Pancreas (tissue), 10 donors: Measurements from ENCODE around the gene CEACAM21. TPM values are rescaled to one million over a fixed set of nuclear protein-coding genes. Genes with fewer than 3 reads are reported as not detected.
A peak's percentile ranks its signal among the peaks of the same experiment; 100 is the strongest.

Source experiments
- ATAC-seq, 4 donors: fragments of 200-7000 bp; cut with Tn5 transposase; one replicate each; pipeline versions ENCODE4 v1.8.0 to v1.9.1; 2020; ENCODE audit warnings: mild to moderate bottlenecking in 4 of 4, moderate library complexity in 4 of 4
- DNase-seq, 6 donors: peaks; one replicate each; pipeline ENCODE4 v3.0.0-alpha.2; 2020
- FAIRE-seq: peaks from 2 replicates; lab custom pipeline; 2012; peaks lifted over from hg19 to GRCh38; lab: Jason Lieb, UNC
- H3K27ac ChIP-seq, 4 donors: fragments of 200-600 bp; sonication (generic); 1 replicate in 3 of 4; 2 replicates in 1 of 4; pipeline versions ENCODE4 v1.5.0 to v1.8.0; 2020
- H3K27me3 ChIP-seq, 4 donors: fragments of 200-600 bp; one replicate each; pipeline ENCODE4 v1.8.0; 2021
- H3K36me3 ChIP-seq, 3 donors: fragments of 200-600 bp; sonication (generic) in 1 of 3; one replicate each; pipeline versions ENCODE4 v1.5.0 to v1.8.0; 2020 to 2021
- H3K4me1 ChIP-seq, 3 donors: fragments of 200-600 bp; one replicate each; pipeline ENCODE4 v1.8.0; 2021
- H3K4me3 ChIP-seq, 4 donors: fragments of 200-600 bp; sonication (generic) in 2 of 4; one replicate each; pipeline versions ENCODE4 v1.5.0 to v1.8.0; 2020 to 2021
- H3K9me3 ChIP-seq, 4 donors: fragments of 200-600 bp; one replicate each; pipeline ENCODE4 v1.8.0; 2021
- WGBS, 2 donors: extraction: QIAGEN DNeasy Blood & Tissue Kit; methylation state at CpG; one replicate each; pipeline ENCODE4 v1.1.7; 2013; 5-methylcytosine and 5-hydroxymethylcytosine counted together
- intact Hi-C, 3 donors: fragments of 100-400 bp; cut with DNase I; formaldehyde crosslinking; loops; one replicate each; pipeline versions ENCODE4 v1.11.1 to v1.14.2; 2022
- polyA plus RNA-seq, 2 donors: library from polyadenylated mRNA; stranded (reverse); fragments of 200-250 nt; gene quantifications; one replicate each; pipeline ENCODE4 v1.2.3, GENCODE V29; 2013
- total RNA-seq, 6 donors: library from RNA; stranded (reverse); fragmentation: NEBNext Ultra II Directional in 4 of 6; extraction: Animal tissue kit (Norgen Biotek cat#: 25700) in 4 of 6; gene quantifications; one replicate each; pipeline versions ENCODE4 v1.2.1 to v1.2.4, GENCODE V29; 2021 to 2023
- TF ChIP-seq, protein P1 (sequence below), 4 donors: fragments of 200-600 bp; sonication (generic) in 3 of 4; IDR thresholded peaks; one replicate each; pipeline versions ENCODE4 v1.5.0 to v1.8.0; 2021; ENCODE audit warnings: antibody characterized with exemption in 4 of 4
- donor health status: healthy with polysubstance abuse.
- donor health status: DM: no; HTN: no; CAD: no; lungs with moderate emphysema.
- donor health status: DM: no; HTN: no; CAD: no.
- donor health status: control.
- donor health status: control.
- donor health status: Bipolar disorder and iron deficiency.
- donor health status: DM: yes; HTN: yes; CAD: no.
- donor health status: DM: no; HTN: no; CAD: no.
- donor health status: DM: no; HTN: no; CAD: no.
- donor health status: DM: yes; HTN: yes; CAD: no.

The CEACAM21 gene
- total and polyA plus RNA-seq, 8 donors: 0.09 to 1.2 (median 0.53) TPM; not detected in 2

DNA sequence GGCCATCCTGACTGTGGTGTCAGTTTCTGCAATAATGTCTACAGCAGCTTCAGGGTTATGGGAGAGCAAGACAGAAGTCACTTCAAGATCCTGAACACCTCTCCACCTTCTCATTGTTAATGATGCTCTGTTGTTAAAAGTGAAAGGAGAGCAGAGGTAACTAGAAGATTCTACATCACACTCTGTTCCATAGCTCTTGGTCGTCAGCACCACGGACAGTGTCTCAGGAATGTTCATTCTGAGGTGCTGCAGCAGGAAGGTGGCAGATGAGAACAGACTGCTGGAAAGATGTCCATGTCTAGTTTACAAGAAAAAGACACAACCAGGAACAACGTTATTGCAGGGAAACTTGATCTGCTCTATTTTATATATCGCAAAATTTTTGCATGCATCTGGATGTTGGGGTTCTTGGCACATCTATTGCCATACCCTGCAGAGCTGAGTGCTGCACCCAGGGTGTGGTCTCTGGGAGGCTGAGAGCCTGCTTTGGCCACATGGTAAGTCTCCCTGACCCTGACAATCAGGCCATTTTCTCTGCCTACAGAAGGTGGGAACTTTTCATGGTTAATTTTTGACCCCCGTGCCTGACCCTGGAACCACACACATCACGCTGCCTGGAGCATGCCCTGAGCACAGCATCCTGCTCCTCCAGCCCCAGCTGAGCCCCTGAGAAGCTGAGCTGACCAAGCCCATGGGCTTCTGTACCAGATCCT is 12.7 kb downstream of the CEACAM21 start:
- no peak for DNase-seq
- H3K36me3 ChIP-seq: no peaks in the 10 kb centered on the region
- intact Hi-C loops: no loop called here
- peak in 2 of 4 donors; percentile 61 to 80 for ATAC-seq
- no peak overlapping the region for H3K27ac ChIP-seq
- FAIRE-seq: no peak
- H3K27me3 ChIP-seq: no peaks in the 10 kb centered on the region
- no peak overlapping the region for H3K4me3 ChIP-seq
- 22 to 24% methylated on average over 6 of the region's 6 CpGs for whole genome bisulfite sequencing, 2 donors
- TF ChIP-seq, protein P1, sequence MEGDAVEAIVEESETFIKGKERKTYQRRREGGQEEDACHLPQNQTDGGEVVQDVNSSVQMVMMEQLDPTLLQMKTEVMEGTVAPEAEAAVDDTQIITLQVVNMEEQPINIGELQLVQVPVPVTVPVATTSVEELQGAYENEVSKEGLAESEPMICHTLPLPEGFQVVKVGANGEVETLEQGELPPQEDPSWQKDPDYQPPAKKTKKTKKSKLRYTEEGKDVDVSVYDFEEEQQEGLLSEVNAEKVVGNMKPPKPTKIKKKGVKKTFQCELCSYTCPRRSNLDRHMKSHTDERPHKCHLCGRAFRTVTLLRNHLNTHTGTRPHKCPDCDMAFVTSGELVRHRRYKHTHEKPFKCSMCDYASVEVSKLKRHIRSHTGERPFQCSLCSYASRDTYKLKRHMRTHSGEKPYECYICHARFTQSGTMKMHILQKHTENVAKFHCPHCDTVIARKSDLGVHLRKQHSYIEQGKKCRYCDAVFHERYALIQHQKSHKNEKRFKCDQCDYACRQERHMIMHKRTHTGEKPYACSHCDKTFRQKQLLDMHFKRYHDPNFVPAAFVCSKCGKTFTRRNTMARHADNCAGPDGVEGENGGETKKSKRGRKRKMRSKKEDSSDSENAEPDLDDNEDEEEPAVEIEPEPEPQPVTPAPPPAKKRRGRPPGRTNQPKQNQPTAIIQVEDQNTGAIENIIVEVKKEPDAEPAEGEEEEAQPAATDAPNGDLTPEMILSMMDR (IDR thresholded peaks at IDR 0.05): no peak
- no peaks in the 10 kb centered on the region for H3K4me1 ChIP-seq
- no peaks in the 10 kb centered on the region for H3K9me3 ChIP-seq

DNA sequence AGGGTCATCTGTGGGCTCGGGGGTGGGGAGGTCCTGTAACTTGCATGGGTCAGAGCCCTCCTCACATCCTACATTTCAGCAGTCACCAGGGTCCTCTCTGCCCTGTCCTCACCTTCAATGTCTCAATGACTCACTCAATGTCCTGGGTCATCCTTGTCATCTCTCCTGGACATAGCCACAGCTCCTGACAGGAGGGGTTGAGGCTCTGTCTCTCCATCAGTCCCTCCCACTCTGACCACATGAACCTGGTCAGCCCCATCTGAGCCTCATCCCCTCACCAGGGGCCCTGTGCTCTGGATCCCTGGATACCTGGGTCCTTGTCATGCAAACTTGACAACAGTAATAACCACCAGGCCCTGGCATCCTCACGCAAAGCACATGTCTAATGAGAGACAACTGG is 13.4 kb downstream of the CEACAM21 start:
- TF ChIP-seq, protein P1 (IDR thresholded peaks at IDR 0.05): no peak
- ATAC-seq (no peak), DNase-seq (no peak)

DNA sequence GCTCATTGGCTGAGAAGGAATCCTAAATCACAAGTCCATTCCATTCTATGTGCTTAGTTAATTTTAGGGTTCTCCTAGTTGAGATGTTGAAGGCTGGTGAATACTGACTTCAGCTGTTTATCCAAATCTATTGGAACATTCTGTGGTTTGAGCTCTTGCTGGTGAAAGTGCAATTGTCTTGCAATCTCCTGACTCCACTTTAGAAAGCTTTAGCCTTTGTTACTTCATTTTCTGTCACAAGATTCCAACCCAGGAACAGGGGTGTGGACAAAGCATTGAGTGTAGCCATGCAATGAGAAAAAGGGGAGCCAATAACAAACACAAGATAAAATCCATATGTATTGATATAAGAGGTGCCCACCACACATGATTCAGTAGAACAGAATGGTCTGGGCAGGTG is 15.0 kb downstream of the CEACAM21 start:
- H3K9me3 ChIP-seq: no peaks in the 10 kb centered on the region
- no peaks in the 10 kb centered on the region for H3K36me3 ChIP-seq
- DNase-seq (no peak), FAIRE-seq (no peak), ATAC-seq (no peak)
- H3K27me3 ChIP-seq: no peaks in the 10 kb centered on the region
- TF ChIP-seq, protein P1 (IDR thresholded peaks at IDR 0.05): no peak
- no peaks in the 10 kb centered on the region for H3K4me1 ChIP-seq
- H3K27ac ChIP-seq: no peak overlapping the region
- no peak overlapping the region for H3K4me3 ChIP-seq
- intact Hi-C loops: no loop called here

More for the DNA sequence above, 13.4 kb downstream of the CEACAM21 start:
- FAIRE-seq: no peak
- no peaks in the 10 kb centered on the region for H3K9me3 ChIP-seq
- intact Hi-C loops: no loop called here
- H3K4me3 ChIP-seq: no peak overlapping the region
- WGBS, 2 donors: 25 to 31% methylated on average over 2 of the region's 2 CpGs
- no peaks in the 10 kb centered on the region for H3K36me3 ChIP-seq
- no peaks in the 10 kb centered on the region for H3K4me1 ChIP-seq
- H3K27ac ChIP-seq: no peak overlapping the region
- H3K27me3 ChIP-seq: no peaks in the 10 kb centered on the region

DNA sequence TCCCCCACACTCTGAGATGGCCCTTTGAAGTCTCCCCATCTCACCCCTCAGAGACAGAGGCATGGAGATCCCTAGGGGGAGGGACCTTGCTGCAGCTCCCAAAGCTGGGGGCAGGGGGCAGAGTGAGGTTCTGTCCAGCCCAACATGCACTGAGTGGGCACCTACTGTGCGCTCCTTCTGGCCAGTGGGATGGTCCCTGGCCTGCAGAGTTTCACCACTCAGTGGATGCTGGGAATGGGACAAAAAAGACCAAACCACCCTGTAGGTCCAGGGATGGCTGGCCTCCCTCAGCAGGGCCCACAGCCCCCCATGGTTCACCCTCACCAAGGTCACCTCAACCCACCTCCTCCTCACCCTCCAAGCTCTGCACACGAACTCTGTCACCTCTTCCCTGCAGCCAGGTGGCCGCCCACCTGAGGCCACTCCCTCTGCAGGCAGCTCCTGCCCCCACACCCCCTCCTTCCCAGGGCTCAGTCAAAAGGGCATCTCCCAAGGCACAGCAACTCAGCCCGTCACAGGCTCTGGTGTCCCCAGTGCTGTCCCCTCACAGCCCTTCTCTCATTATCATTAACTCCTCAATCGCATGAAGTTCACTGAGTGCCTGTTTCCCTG is 16.1 kb downstream of the CEACAM21 start:
- H3K36me3 ChIP-seq: no peaks in the 10 kb centered on the region
- TF ChIP-seq, protein P1 (IDR thresholded peaks at IDR 0.05): no peak
- H3K9me3 ChIP-seq: no peaks in the 10 kb centered on the region
- no peaks in the 10 kb centered on the region for H3K4me1 ChIP-seq
- no peak for ATAC-seq
- no peak overlapping the region for H3K27ac ChIP-seq
- H3K27me3 ChIP-seq: no peaks in the 10 kb centered on the region
- DNase-seq: no peak
- no peak overlapping the region for H3K4me3 ChIP-seq
- 31 to 33% methylated on average over 5 of the region's 5 CpGs for WGBS, 2 donors
- intact Hi-C loops: no loop called here
- no peak for FAIRE-seq
